GM23338 (cell line): Measurements from ENCODE around the gene B4GALT5. TPM values are rescaled to one million over a fixed set of nuclear protein-coding genes. Genes with fewer than 3 reads are reported as not detected.

Source experiments
- ATAC-seq: fragments of 200-7000 bp; cut with Tn5 transposase; 3 replicates; pipeline ENCODE4 v1.9.1; 2020
- DNase-seq: peaks from one replicate; pipeline ENCODE4 v3.0.0-alpha.2; 2015; ENCODE audit warnings: low spot score
- H2AFZ ChIP-seq: fragments of 200-600 bp; sonication (generic); 2 replicates; pipeline ENCODE4 v1.8.0; 2016; ENCODE audit warnings: antibody characterized with exemption, mild to moderate bottlenecking, moderate library complexity
- H3F3A ChIP-seq: fragments of 200-600 bp; sonication (generic); replicated peaks from 2 replicates; pipeline ENCODE4 v1.8.0; 2017; ENCODE audit warnings: antibody characterized with exemption, mixed run types, low read depth
- H3K27ac ChIP-seq: fragments of 200-600 bp; sonication (generic); 2 replicates; pipeline ENCODE4 v1.6.1; 2016; ENCODE audit warnings: low read depth
- H3K27me3 ChIP-seq: fragments of 200-600 bp; sonication (generic); 2 replicates; pipeline ENCODE4 v1.8.0; 2016; ENCODE audit warnings: mild to moderate bottlenecking, mixed run types, moderate library complexity; ENCODE audit not compliant: insufficient read depth
- H3K36me3 ChIP-seq: fragments of 200-600 bp; sonication (generic); 2 replicates; pipeline ENCODE4 v1.8.0; 2016; ENCODE audit warnings: mild to moderate bottlenecking; ENCODE audit not compliant: insufficient read depth
- H3K4me1 ChIP-seq: fragments of 200-600 bp; sonication (generic); 2 replicates; pipeline ENCODE4 v1.8.0; 2016; ENCODE audit warnings: mild to moderate bottlenecking, moderate library complexity; ENCODE audit not compliant: insufficient read depth
- H3K4me2 ChIP-seq: fragments of 200-600 bp; sonication (generic); 2 replicates; pipeline ENCODE4 v1.7.1; 2017; ENCODE audit warnings: mixed run types
- H3K4me3 ChIP-seq: fragments of 200-600 bp; sonication (generic); 2 replicates; pipeline ENCODE4 v1.6.1; 2016; ENCODE audit warnings: mixed run types
- H3K79me2 ChIP-seq: fragments of 200-600 bp; sonication (generic); replicated peaks from 2 replicates; pipeline ENCODE4 v1.8.0; 2017; ENCODE audit warnings: mild to moderate bottlenecking; ENCODE audit not compliant: insufficient read depth
- H3K9me2 ChIP-seq: fragments of 200-600 bp; sonication (generic); 2 replicates; pipeline ENCODE4 v1.8.0; 2017; ENCODE audit not compliant: insufficient read depth
- H4K20me1 ChIP-seq: fragments of 200-600 bp; sonication (generic); replicated peaks from 2 replicates; pipeline ENCODE4 v1.8.0; 2017; ENCODE audit warnings: mild to moderate bottlenecking; ENCODE audit not compliant: insufficient read depth
- H3K27ac Mint-ChIP-seq: 2 replicates; pipeline ENCODE4 v1.8.0; 2020; ENCODE audit warnings: inconsistent platforms, mild to moderate bottlenecking, moderate library complexity, mixed read lengths
- H3K27me3 Mint-ChIP-seq: 3 replicates; pipeline ENCODE4 v1.8.0; 2022; ENCODE audit warnings: low read depth, mild to moderate bottlenecking, moderate library complexity, mixed read lengths, inconsistent platforms; ENCODE audit not compliant: insufficient read depth, poor library complexity
- H3K36me3 Mint-ChIP-seq: 3 replicates; pipeline ENCODE4 v1.8.0; 2021; ENCODE audit warnings: low read depth, mild to moderate bottlenecking, inconsistent platforms, moderate library complexity, mixed read lengths
- H3K4me1 Mint-ChIP-seq: 3 replicates; pipeline ENCODE4 v1.8.0; 2020; ENCODE audit warnings: mild to moderate bottlenecking, inconsistent platforms, mixed read lengths
- H3K4me3 Mint-ChIP-seq: 3 replicates; pipeline ENCODE4 v1.8.0; 2021; ENCODE audit warnings: moderate library complexity, mild to moderate bottlenecking, inconsistent platforms, mixed read lengths
- H3K9me3 Mint-ChIP-seq: 3 replicates; pipeline ENCODE4 v1.8.0; 2020; ENCODE audit warnings: moderate library complexity, mild to moderate bottlenecking, inconsistent platforms, mixed read lengths
- CREB1 ChIP-seq: fragments of 250-450 bp; sonication (Bioruptor Pico); IDR thresholded peaks from 2 replicates; pipeline ENCODE4 v1.5.0; 2020; ENCODE audit warnings: low read depth, mild to moderate bottlenecking, moderate library complexity
- ETS1 ChIP-seq: IDR thresholded peaks from 2 replicates; pipeline ENCODE4 v1.6.1; 2016; ENCODE audit warnings: antibody characterized with exemption
- EZH2 ChIP-seq: fragments of 200-600 bp; sonication (generic); IDR thresholded peaks from one replicate; pipeline ENCODE4 v1.8.0; 2017; ENCODE audit warnings: antibody characterized with exemption, mild to moderate bottlenecking, low read depth; ENCODE audit not compliant: unreplicated experiment
- EZH2phosphoT487 ChIP-seq: fragments of 200-600 bp; sonication (generic); IDR thresholded peaks from one replicate; pipeline ENCODE4 v1.8.1; 2018; ENCODE audit warnings: antibody characterized with exemption; ENCODE audit not compliant: unreplicated experiment
- NANOG ChIP-seq: IDR thresholded peaks from 2 replicates; pipeline ENCODE4 v1.6.1; 2016; ENCODE audit warnings: antibody characterized with exemption, borderline replicate concordance
- POLR2AphosphoS5 ChIP-seq: IDR thresholded peaks from 2 replicates; pipeline ENCODE4 v1.6.1; 2016; ENCODE audit warnings: antibody characterized with exemption, low read depth
- STAT1 ChIP-seq: IDR thresholded peaks from one replicate; pipeline ENCODE4 v1.6.1; 2016; ENCODE audit warnings: antibody characterized with exemption; ENCODE audit not compliant: unreplicated experiment
- ZNF114 ChIP-seq: fragments of 250-450 bp; sonication (Bioruptor Pico); IDR thresholded peaks from 2 replicates; pipeline ENCODE4 v1.5.0; 2020; ENCODE audit warnings: mild to moderate bottlenecking, moderate library complexity
- ZNF331 ChIP-seq: fragments of 250-450 bp; sonication (Bioruptor Pico); IDR thresholded peaks from 2 replicates; pipeline ENCODE4 v1.5.0; 2020; ENCODE audit warnings: low read depth, mild to moderate bottlenecking, moderate library complexity
- polyA plus RNA-seq: library from polyadenylated mRNA; unstranded; fragments of >200 nt; fragmentation: Nextera tagmentation; extraction: Ambion mirVana; gene quantifications from 2 replicates; pipeline ENCODE4 v1.2.1, GENCODE V29; 2016
- total RNA-seq: library from RNA; depleted of rRNA; stranded (reverse); fragments of >200 nt; shearing (Covaris generic); gene quantifications from 2 replicates; pipeline ENCODE4 v1.2.3, GENCODE V29; 2014
- TF ChIP-seq, protein P1 (sequence below), 2 experiments: fragments of 200-600 bp in 1 of 2; sonication (generic) in 1 of 2; conservative IDR thresholded peaks; 2 replicates each; pipeline versions ENCODE4 v1.5.1 to v1.6.1; 2016 to 2017; ENCODE audit warnings: antibody characterized with exemption in 2 of 2, low read depth in 2 of 2, mild to moderate bottlenecking in 2 of 2, moderate library complexity in 1 of 2
- TF ChIP-seq, protein P2 (sequence below): fragments of 250-450 bp; sonication (Bioruptor Pico); IDR thresholded peaks from 2 replicates; pipeline ENCODE4 v1.5.0; 2020; ENCODE audit warnings: mild to moderate bottlenecking, moderate library complexity
- TF ChIP-seq, protein P3 (sequence below): IDR thresholded peaks from one replicate; pipeline ENCODE4 v1.6.1; 2018; ENCODE audit warnings: antibody characterized with exemption; ENCODE audit not compliant: unreplicated experiment

Gene B4GALT5
- total and polyA plus RNA-seq, 2 experiments from 2014 or later = 19.1 to 50.3 TPM

DNA sequence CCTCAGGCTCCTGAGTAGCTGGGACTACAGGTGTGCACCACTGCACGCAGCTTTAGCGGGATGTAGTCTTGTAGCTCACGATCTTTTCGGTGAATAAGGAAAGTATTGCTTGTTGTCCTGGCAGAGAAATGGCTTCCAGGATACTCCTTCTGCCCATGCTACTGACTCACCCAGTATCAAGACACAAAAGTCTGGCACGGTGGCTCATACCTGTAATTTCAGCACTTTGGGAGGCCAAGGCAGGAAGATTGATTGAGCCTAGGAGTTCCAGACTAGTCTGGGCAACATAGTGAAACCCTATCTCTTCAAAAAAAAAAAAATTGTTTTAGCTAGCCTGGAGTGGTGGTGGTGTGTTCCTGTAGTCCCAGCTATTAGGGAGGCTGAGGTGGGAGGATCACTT, 40.9 kb upstream of the B4GALT5 start:
- Histone ChIP-seq H4K20me1 (no peaks in the 10 kb centered on the region), H2AFZ (no peak overlapping the region), H3K79me2 (no peaks in the 10 kb centered on the region), H3K27ac (no peak overlapping the region), H3K4me2 (no peak overlapping the region), H3K36me3 (no peaks in the 10 kb centered on the region), H3K27me3 (no peaks in the 10 kb centered on the region), H3K9me2 (no peaks in the 10 kb centered on the region), H3K4me3 (no peak overlapping the region), H3F3A (0 out of 2 replicates have a peak, but pooled peaks cover 3% of the 10 kb centered on the region), H3K4me1 (peaks cover 20% of the 10 kb centered on the region)
- no peaks in the 10 kb centered on the region for H3K9me3 Mint-ChIP-seq
- H3K4me1 Mint-ChIP-seq = peaks cover 19% of the 10 kb centered on the region
- DNase-seq = no peak
- H3K27me3 Mint-ChIP-seq = peaks cover 6% of the 10 kb centered on the region
- no peak overlapping the region for H3K4me3 Mint-ChIP-seq
- no peak for ATAC-seq
- no peaks in the 10 kb centered on the region; the same call in 2 of the 3 replicates for H3K36me3 Mint-ChIP-seq
- TF ChIP-seq, protein P1, sequence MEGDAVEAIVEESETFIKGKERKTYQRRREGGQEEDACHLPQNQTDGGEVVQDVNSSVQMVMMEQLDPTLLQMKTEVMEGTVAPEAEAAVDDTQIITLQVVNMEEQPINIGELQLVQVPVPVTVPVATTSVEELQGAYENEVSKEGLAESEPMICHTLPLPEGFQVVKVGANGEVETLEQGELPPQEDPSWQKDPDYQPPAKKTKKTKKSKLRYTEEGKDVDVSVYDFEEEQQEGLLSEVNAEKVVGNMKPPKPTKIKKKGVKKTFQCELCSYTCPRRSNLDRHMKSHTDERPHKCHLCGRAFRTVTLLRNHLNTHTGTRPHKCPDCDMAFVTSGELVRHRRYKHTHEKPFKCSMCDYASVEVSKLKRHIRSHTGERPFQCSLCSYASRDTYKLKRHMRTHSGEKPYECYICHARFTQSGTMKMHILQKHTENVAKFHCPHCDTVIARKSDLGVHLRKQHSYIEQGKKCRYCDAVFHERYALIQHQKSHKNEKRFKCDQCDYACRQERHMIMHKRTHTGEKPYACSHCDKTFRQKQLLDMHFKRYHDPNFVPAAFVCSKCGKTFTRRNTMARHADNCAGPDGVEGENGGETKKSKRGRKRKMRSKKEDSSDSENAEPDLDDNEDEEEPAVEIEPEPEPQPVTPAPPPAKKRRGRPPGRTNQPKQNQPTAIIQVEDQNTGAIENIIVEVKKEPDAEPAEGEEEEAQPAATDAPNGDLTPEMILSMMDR (conservative IDR thresholded peaks at IDR 0.05; ENCODE audit: low read depth in 2 of 2) = no peak
- no peak for TF ChIP-seq ETS1
- no peak for TF ChIP-seq ZNF114 (CRISPR knock-in tag)
- TF ChIP-seq ZNF331 (CRISPR knock-in tag) = no peak
- no peak for TF ChIP-seq STAT1
- TF ChIP-seq, protein P2, sequence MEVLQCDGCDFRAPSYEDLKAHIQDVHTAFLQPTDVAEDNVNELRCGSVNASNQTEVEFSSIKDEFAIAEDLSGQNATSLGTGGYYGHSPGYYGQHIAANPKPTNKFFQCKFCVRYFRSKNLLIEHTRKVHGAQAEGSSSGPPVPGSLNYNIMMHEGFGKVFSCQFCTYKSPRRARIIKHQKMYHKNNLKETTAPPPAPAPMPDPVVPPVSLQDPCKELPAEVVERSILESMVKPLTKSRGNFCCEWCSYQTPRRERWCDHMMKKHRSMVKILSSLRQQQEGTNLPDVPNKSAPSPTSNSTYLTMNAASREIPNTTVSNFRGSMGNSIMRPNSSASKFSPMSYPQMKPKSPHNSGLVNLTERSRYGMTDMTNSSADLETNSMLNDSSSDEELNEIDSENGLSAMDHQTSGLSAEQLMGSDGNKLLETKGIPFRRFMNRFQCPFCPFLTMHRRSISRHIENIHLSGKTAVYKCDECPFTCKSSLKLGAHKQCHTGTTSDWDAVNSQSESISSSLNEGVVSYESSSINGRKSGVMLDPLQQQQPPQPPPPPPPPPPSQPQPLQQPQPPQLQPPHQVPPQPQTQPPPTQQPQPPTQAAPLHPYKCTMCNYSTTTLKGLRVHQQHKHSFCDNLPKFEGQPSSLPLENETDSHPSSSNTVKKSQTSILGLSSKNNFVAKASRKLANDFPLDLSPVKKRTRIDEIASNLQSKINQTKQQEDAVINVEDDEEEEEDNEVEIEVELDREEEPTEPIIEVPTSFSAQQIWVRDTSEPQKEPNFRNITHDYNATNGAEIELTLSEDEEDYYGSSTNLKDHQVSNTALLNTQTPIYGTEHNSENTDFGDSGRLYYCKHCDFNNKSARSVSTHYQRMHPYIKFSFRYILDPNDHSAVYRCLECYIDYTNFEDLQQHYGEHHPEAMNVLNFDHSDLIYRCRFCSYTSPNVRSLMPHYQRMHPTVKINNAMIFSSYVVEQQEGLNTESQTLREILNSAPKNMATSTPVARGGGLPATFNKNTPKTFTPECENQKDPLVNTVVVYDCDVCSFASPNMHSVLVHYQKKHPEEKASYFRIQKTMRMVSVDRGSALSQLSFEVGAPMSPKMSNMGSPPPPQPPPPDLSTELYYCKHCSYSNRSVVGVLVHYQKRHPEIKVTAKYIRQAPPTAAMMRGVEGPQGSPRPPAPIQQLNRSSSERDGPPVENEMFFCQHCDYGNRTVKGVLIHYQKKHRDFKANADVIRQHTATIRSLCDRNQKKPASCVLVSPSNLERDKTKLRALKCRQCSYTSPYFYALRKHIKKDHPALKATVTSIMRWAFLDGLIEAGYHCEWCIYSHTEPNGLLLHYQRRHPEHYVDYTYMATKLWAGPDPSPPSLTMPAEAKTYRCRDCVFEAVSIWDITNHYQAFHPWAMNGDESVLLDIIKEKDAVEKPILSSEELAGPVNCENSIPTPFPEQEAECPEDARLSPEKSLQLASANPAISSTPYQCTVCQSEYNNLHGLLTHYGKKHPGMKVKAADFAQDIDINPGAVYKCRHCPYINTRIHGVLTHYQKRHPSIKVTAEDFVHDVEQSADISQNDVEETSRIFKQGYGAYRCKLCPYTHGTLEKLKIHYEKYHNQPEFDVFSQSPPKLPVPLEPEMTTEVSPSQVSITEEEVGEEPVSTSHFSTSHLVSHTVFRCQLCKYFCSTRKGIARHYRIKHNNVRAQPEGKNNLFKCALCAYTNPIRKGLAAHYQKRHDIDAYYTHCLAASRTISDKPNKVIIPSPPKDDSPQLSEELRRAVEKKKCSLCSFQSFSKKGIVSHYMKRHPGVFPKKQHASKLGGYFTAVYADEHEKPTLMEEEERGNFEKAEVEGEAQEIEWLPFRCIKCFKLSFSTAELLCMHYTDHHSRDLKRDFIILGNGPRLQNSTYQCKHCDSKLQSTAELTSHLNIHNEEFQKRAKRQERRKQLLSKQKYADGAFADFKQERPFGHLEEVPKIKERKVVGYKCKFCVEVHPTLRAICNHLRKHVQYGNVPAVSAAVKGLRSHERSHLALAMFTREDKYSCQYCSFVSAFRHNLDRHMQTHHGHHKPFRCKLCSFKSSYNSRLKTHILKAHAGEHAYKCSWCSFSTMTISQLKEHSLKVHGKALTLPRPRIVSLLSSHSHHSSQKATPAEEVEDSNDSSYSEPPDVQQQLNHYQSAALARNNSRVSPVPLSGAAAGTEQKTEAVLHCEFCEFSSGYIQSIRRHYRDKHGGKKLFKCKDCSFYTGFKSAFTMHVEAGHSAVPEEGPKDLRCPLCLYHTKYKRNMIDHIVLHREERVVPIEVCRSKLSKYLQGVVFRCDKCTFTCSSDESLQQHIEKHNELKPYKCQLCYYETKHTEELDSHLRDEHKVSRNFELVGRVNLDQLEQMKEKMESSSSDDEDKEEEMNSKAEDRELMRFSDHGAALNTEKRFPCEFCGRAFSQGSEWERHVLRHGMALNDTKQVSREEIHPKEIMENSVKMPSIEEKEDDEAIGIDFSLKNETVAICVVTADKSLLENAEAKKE (CRISPR knock-in tag) = no peak
- no peak for TF ChIP-seq EZH2phosphoT487
- TF ChIP-seq POLR2AphosphoS5 = no peak
- TF ChIP-seq, protein P3, sequence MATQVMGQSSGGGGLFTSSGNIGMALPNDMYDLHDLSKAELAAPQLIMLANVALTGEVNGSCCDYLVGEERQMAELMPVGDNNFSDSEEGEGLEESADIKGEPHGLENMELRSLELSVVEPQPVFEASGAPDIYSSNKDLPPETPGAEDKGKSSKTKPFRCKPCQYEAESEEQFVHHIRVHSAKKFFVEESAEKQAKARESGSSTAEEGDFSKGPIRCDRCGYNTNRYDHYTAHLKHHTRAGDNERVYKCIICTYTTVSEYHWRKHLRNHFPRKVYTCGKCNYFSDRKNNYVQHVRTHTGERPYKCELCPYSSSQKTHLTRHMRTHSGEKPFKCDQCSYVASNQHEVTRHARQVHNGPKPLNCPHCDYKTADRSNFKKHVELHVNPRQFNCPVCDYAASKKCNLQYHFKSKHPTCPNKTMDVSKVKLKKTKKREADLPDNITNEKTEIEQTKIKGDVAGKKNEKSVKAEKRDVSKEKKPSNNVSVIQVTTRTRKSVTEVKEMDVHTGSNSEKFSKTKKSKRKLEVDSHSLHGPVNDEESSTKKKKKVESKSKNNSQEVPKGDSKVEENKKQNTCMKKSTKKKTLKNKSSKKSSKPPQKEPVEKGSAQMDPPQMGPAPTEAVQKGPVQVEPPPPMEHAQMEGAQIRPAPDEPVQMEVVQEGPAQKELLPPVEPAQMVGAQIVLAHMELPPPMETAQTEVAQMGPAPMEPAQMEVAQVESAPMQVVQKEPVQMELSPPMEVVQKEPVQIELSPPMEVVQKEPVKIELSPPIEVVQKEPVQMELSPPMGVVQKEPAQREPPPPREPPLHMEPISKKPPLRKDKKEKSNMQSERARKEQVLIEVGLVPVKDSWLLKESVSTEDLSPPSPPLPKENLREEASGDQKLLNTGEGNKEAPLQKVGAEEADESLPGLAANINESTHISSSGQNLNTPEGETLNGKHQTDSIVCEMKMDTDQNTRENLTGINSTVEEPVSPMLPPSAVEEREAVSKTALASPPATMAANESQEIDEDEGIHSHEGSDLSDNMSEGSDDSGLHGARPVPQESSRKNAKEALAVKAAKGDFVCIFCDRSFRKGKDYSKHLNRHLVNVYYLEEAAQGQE = no peak
- TF ChIP-seq CREB1 = no peak
- no peak for TF ChIP-seq EZH2
- TF ChIP-seq NANOG = no peak
- H3K27ac Mint-ChIP-seq = no peak overlapping the region
